Retinal pigment epithelial cell (primary cell): ENCODE measurements around the gene NCMAP.
A peak's percentile ranks its signal among the peaks of the same experiment; 100 is the strongest.

Experiments used
- DNase-seq: peaks from one replicate; pipeline ENCODE4 v3.0.0-alpha.2; 2010; ENCODE audit warnings: low read depth
- H3K4me3 ChIP-seq: 2 replicates; pipeline ENCODE4 v1.5.1; 2011; ENCODE audit warnings: mild to moderate bottlenecking, low read length, control low read depth, moderate library complexity
- TF ChIP-seq, protein P1 (sequence below): conservative IDR thresholded peaks from 2 replicates; pipeline ENCODE4 v1.5.1; 2011; ENCODE audit warnings: low read depth, low read length, control low read depth, inconsistent platforms

The NCMAP gene

DNA sequence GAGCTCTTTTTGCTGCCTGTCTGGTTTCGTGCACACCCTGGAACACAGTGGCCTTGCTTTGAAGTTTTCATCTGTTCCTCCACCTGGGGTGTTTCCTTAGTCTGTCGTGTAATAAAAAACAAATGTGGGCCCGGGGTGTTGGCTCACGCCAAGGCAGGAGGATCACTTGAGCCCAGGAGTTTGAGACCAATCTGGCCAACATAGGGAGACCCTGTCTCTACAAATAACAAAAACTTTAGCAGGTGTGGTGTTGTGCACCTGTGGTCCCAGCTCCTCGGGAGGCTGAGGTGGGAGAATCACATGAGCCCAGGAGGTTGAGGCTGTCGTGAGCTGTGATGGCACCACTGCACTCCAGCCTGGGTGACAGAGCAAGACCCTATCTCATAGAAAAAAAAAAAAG lies 4.5 kb downstream of the NCMAP start:
- TF ChIP-seq, protein P1, sequence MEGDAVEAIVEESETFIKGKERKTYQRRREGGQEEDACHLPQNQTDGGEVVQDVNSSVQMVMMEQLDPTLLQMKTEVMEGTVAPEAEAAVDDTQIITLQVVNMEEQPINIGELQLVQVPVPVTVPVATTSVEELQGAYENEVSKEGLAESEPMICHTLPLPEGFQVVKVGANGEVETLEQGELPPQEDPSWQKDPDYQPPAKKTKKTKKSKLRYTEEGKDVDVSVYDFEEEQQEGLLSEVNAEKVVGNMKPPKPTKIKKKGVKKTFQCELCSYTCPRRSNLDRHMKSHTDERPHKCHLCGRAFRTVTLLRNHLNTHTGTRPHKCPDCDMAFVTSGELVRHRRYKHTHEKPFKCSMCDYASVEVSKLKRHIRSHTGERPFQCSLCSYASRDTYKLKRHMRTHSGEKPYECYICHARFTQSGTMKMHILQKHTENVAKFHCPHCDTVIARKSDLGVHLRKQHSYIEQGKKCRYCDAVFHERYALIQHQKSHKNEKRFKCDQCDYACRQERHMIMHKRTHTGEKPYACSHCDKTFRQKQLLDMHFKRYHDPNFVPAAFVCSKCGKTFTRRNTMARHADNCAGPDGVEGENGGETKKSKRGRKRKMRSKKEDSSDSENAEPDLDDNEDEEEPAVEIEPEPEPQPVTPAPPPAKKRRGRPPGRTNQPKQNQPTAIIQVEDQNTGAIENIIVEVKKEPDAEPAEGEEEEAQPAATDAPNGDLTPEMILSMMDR, result no peak
- H3K4me3 ChIP-seq, result no peak overlapping the region
- no peak for DNase-seq

DNA sequence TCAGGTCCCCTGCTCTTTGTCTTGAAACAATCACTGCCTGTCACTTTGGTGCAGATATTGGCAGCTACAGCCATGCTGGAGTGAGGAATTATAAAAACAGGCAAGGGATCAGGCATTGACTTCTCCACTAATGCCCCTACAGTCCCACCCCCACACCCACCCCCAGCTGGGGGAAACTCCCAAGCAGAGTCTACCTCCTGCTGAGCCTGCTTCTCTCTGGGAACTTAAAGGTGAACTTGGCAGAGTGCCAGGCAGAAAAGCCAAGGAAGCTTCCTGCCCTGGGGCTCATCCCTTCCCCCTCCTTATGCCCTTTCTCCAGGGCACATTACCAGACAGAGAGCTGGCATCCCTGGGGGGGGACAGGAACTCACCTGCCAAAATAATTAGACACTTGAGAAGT lies 6.7 kb downstream of the NCMAP start:
- no peak for DNase-seq
- TF ChIP-seq, protein P1, result no peak
- no peak overlapping the region for H3K4me3 ChIP-seq

DNA sequence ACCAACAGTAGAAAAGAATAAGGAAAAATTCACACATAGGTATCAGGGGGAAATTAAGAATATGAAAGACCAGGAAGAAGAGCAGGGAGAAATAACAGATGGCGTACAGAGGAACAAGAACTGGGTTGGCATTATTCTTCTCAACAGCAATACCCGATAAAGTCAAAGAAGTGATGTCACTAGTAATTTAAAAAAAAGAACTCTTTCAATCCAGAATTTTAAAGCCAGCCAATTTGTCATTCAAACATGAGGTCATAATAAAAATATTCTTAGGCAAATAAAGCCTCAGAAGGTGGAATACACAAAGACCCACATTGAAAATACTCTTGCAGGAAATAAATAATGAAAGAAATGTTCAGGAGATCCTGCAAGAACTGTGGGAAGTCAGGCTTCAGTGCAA lies 8.8 kb downstream of the NCMAP start:
- DNase-seq, result no peak
- TF ChIP-seq, protein P1, result no peak

DNA sequence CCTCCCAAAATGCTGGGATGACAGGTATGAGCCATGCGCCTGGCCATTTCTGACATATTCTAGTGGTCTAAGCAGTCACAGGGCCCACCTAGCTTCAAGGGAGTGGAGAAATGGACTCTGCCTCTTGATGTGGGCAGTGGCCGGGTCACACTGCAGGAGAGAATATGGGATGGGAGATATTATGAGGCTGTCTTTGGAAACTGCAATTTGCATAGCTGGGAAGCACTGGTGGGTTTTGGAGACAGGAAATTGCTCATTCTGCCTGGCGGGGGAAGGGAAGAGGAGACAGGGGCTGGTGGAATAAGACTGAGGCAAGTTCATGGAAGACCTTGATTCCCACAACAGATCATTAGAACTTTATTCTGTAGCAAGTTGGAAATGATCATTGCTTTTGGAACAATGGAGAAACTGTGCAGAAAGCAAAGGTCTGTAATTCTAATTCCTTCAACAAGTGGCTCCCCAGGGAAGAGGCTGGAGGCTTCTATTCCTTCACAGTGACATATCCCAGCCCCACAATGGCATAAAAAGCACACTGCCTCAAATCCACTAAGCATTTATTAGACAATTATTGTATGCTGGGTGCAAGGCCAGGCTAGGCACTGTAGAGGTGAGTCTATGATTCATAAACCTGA lies 10.5 kb downstream of the NCMAP start:
- no peak for DNase-seq
- no peak overlapping the region for H3K4me3 ChIP-seq
- TF ChIP-seq, protein P1, result no peak

More for the DNA sequence above, 8.8 kb downstream of the NCMAP start:
- no peak overlapping the region for H3K4me3 ChIP-seq

DNA sequence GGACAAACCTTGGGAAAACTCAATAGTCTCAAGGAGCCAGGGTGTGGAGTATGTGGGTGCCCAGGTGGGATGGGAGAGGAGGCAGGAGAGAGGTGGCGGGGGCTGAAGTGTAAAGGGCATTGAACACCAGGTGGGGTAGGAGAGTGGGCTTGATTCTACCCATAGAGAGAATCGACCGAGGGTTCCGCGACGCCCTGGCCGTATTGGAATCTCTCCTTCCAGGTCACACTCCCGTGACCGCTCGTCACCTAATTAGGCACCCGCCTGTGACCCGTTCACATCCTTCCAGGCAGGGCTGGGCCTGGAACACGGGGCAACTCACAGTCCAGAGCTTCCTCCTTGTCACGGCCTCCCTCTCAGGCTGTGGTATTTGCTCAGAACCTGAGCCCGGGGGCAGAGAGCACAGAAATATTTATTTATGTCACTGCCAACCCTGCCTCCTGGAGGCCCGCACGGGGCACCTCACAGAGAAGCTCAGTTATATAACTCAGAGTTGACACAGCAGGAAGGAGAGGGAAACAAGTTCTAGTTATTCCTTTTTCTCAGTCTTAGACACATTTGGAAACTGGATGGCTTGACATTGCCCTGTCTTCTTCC lies 12.0 kb downstream of the NCMAP start:
- TF ChIP-seq, protein P1, result peak; percentile 19
- no peak for DNase-seq
- H3K4me3 ChIP-seq, result no peak overlapping the region

DNA sequence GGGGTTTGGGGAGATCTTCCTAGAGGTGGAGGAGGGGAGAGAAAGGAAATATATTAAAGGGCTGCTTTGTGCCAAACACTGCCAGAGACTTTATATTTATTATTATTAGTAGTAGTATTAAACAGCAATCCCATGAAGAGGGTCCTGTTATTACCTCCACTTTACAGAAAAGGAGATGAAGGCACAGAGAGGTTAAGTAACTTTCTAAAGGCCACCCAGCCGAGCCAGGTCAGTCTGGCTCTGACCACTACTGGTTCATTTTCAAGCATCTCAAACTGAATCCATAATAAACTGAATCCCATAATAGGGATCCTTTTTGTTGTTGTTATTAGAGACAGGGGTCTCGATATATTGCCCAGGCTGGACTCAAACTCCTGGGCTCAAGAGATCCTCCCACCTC lies 12.6 kb downstream of the NCMAP start:
- no peak overlapping the region for H3K4me3 ChIP-seq
- TF ChIP-seq, protein P1, result no peak
- no peak for DNase-seq
